ENCODE measurements around the gene MECP2.

Gene MECP2

DNA sequence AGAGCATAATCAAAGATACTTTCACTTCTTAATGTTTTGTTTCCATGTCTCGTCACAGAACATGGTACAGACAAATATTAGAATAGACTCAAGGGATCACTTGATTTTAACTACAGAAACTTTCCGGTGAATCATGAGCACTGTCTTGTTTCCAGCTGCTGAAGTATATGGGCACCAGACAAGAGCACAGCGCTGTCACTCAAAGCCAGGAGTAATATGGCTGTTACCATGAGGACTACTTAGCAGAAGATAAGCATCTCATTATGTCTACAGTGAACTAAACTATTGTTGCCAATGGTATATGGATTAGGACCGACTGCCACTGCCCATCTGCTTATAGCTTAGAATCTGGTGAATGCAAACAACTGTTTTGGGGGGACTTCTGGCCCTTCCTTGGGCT lies 34.3 kb downstream of the MECP2 start:
- H3K27ac ChIP-seq (ENCODE audit: low read depth, low read length) = no peak overlapping the region

GRCh38 chrX:154061801-154062200 lies 35.7 kb downstream of the MECP2 start:
- Histone ChIP-seq H3K79me2 (ENCODE audit: insufficient read depth, low read length) (peaks cover 87% of the 10 kb centered on the region), H3K36me3 (ENCODE audit: low read length) (no peaks in the 10 kb centered on the region), H3K9ac (ENCODE audit: low read length) (no peak overlapping the region), H3K27me3 (ENCODE audit: low read length) (no peaks in the 10 kb centered on the region), H3K4me3 (ENCODE audit: insufficient read depth, low read length, poor library complexity, severe bottlenecking) (no peak overlapping the region), H2AFZ (ENCODE audit: low read depth, low read length, severe bottlenecking) (no peak overlapping the region), H3K4me2 (ENCODE audit: low read depth, low read length, poor library complexity, severe bottlenecking) (no peak overlapping the region), H3K9me3 (ENCODE audit: insufficient read depth, low read length) (no peaks in the 10 kb centered on the region), H4K20me1 (ENCODE audit: low read depth, low read length) (no peaks in the 10 kb centered on the region), H3K27ac (ENCODE audit: low read depth, low read length) (no peak overlapping the region), H3F3A (ENCODE audit: insufficient read depth) (no peaks in the 10 kb centered on the region), H3K9me2 (replicated peaks; ENCODE audit: insufficient read depth, low read length) (no peaks in the 10 kb centered on the region)
- TF ChIP-seq CTCF (IDR thresholded peaks at IDR 0.05; ENCODE audit: insufficient read depth, low read length, poor library complexity, severe bottlenecking) (no peak), EZH2phosphoT487 (conservative IDR thresholded peaks at IDR 0.05; ENCODE audit: low read length) (no peak)

More for the DNA sequence above, 34.3 kb downstream of the MECP2 start:
- Histone ChIP-seq H3K79me2 (ENCODE audit: insufficient read depth, low read length) (peaks cover 90% of the 10 kb centered on the region), H3K9me3 (ENCODE audit: insufficient read depth, low read length) (no peaks in the 10 kb centered on the region), H3K9me2 (replicated peaks; ENCODE audit: insufficient read depth, low read length) (no peaks in the 10 kb centered on the region), H3K4me2 (ENCODE audit: low read depth, low read length, poor library complexity, severe bottlenecking) (no peak overlapping the region), H3K36me3 (ENCODE audit: low read length) (no peaks in the 10 kb centered on the region), H3K9ac (ENCODE audit: low read length) (no peak overlapping the region), H4K20me1 (ENCODE audit: low read depth, low read length) (no peaks in the 10 kb centered on the region), H3K4me3 (ENCODE audit: insufficient read depth, low read length, poor library complexity, severe bottlenecking) (no peak overlapping the region), H3F3A (ENCODE audit: insufficient read depth) (no peaks in the 10 kb centered on the region), H2AFZ (ENCODE audit: low read depth, low read length, severe bottlenecking) (no peak overlapping the region), H3K27me3 (ENCODE audit: low read length) (no peaks in the 10 kb centered on the region)
- TF ChIP-seq EZH2phosphoT487 (conservative IDR thresholded peaks at IDR 0.05; ENCODE audit: low read length) (no peak), CTCF (IDR thresholded peaks at IDR 0.05; ENCODE audit: insufficient read depth, low read length, poor library complexity, severe bottlenecking) (no peak)

DNA sequence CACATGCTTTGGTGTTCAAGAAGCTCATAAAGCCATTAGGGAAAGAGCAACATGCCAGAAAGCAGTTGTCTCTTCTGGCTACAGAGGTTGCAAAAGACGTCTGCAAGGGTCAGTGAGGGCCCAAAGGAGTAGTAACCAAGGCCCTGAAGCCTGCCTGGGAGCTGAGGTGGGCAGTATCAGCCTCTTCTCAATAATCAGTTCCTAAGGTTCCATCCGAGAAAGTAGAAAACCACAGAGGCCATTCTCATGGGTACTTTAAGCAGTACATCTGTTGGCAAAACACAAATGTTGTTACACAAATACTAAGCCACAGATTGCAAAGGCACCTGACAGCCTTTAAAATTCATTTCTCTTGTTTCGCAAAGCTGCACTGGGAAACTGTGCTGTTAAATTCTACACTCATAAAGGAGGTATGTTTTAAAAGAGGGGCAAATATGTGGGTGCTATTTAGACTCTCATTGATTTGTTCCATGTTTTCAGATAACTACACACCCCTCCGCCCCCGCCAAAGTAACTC lies 37.7 kb downstream of the MECP2 start:
- H3K27ac ChIP-seq (ENCODE audit: low read depth, low read length) = no peak overlapping the region
- no peak overlapping the region for H3K9ac ChIP-seq (ENCODE audit: low read length)
- H4K20me1 ChIP-seq (ENCODE audit: low read depth, low read length) = no peaks in the 10 kb centered on the region
- H3K79me2 ChIP-seq (ENCODE audit: insufficient read depth, low read length) = peaks cover 79% of the 10 kb centered on the region
- H3K27me3 ChIP-seq (ENCODE audit: low read length) = no peaks in the 10 kb centered on the region
- no peaks in the 10 kb centered on the region for H3F3A ChIP-seq (ENCODE audit: insufficient read depth)
- H3K9me3 ChIP-seq (ENCODE audit: insufficient read depth, low read length) = no peaks in the 10 kb centered on the region
- H3K4me3 ChIP-seq (ENCODE audit: insufficient read depth, low read length, poor library complexity, severe bottlenecking) = no peak overlapping the region
- H2AFZ ChIP-seq (ENCODE audit: low read depth, low read length, severe bottlenecking) = no peak overlapping the region
- no peaks in the 10 kb centered on the region for H3K9me2 ChIP-seq (replicated peaks; ENCODE audit: insufficient read depth, low read length)
- TF ChIP-seq CTCF (IDR thresholded peaks at IDR 0.05; ENCODE audit: insufficient read depth, low read length, poor library complexity, severe bottlenecking) (no peak), EZH2phosphoT487 (conservative IDR thresholded peaks at IDR 0.05; ENCODE audit: low read length) (no peak)
- H3K36me3 ChIP-seq (ENCODE audit: low read length) = no peaks in the 10 kb centered on the region
- H3K4me2 ChIP-seq (ENCODE audit: low read depth, low read length, poor library complexity, severe bottlenecking) = no peak overlapping the region
